ENCODE data around the gene SAPCD2. TPM values are rescaled to one million over a fixed set of nuclear protein-coding genes. Genes with fewer than 3 reads are reported as not detected.

SAPCD2 gene
- total and polyA plus RNA-seq, 10 donors = 0.76 to 6.5 (median 2.4) TPM

- no peak for TF ChIP-seq POLR2AphosphoS5 (IDR thresholded peaks at IDR 0.05)
- no peak for TF ChIP-seq POLR2A (IDR thresholded peaks at IDR 0.05)
- TF ChIP-seq, protein P1, sequence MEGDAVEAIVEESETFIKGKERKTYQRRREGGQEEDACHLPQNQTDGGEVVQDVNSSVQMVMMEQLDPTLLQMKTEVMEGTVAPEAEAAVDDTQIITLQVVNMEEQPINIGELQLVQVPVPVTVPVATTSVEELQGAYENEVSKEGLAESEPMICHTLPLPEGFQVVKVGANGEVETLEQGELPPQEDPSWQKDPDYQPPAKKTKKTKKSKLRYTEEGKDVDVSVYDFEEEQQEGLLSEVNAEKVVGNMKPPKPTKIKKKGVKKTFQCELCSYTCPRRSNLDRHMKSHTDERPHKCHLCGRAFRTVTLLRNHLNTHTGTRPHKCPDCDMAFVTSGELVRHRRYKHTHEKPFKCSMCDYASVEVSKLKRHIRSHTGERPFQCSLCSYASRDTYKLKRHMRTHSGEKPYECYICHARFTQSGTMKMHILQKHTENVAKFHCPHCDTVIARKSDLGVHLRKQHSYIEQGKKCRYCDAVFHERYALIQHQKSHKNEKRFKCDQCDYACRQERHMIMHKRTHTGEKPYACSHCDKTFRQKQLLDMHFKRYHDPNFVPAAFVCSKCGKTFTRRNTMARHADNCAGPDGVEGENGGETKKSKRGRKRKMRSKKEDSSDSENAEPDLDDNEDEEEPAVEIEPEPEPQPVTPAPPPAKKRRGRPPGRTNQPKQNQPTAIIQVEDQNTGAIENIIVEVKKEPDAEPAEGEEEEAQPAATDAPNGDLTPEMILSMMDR (IDR thresholded peaks at IDR 0.05 in 8 of 11, conservative IDR thresholded peaks at IDR 0.05 in 3 of 11) = no peak
- Histone ChIP-seq H3K36me3 (peaks cover 0 to 57% (median 44%) of the 10 kb centered on the region in 6 donors), H3K9me3 (no peaks in the 10 kb centered on the region), H3K27me3 (replicated peaks in 1 of 7) (peaks cover 0 to 8% (median 0%) of the 10 kb centered on the region in 7 donors), H3K4me3 (peak overlapping the region in 7 of 8 donors; percentile 55 to 94 (median 68)), H3K27ac (no peak overlapping the region), H3K4me1 (peaks cover 9 to 71% (median 27%) of the 10 kb centered on the region in 6 donors)
- intact Hi-C loops (cut with DNase I; ENCODE audit: low total_unique reads) = no loop called here
- 80 to 87% (median 85%) methylated on average over 24 to 51 of the region's 51 CpGs for WGBS, 5 donors
- no peak for DNase-seq
Observed at GRCh38 chr9:137078701-137079400, 8.5 kb upstream of the SAPCD2 start.

- WGBS, 5 donors = 0 to 31% (median 21%) methylated on average over 7 to 76 of the region's 76 CpGs
- Histone ChIP-seq H3K4me3 (peak overlapping the region; percentile 55 to 94 (median 68)), H3K4me1 (peaks cover 9 to 71% (median 26%) of the 10 kb centered on the region in 6 donors), H3K36me3 (peaks cover 0 to 48% (median 38%) of the 10 kb centered on the region in 6 donors), H3K27me3 (replicated peaks in 1 of 7) (peaks cover 0 to 8% (median 0%) of the 10 kb centered on the region in 7 donors), H3K27ac (peak overlapping the region in 7 of 8 donors; percentile 67 to 91 (median 77)), H3K9me3 (no peaks in the 10 kb centered on the region)
- DNase-seq = peak; percentile 92
- TF ChIP-seq, protein P1 (IDR thresholded peaks at IDR 0.05 in 8 of 11, conservative IDR thresholded peaks at IDR 0.05 in 3 of 11) = no peak
- TF ChIP-seq POLR2AphosphoS5 (IDR thresholded peaks at IDR 0.05) (peak; percentile 44 to 59 (median 54)), POLR2A (IDR thresholded peaks at IDR 0.05) (no peak)
- intact Hi-C loops (cut with DNase I; ENCODE audit: low total_unique reads) = no loop called here
Observed at GRCh38 chr9:137077758-137078693, 7.7 kb upstream of the SAPCD2 start.

GRCh38 chr9:137077010-137077747 lies 6.8 kb upstream of the SAPCD2 start, which contains the start of gene UAP1L1:
Gene UAP1L1 (plus strand): TSS chr9:137077517. CDS start chr9:137077533, 16 bp downstream.
- WGBS, 5 donors = 1 to 3% (median 3%) methylated on average over 25 to 87 of the region's 87 CpGs
- intact Hi-C loops (cut with DNase I; ENCODE audit: low total_unique reads) = no loop called here
- Histone ChIP-seq H3K36me3 (peaks cover 0 to 40% (median 31%) of the 10 kb centered on the region in 6 donors), H3K9me3 (no peaks in the 10 kb centered on the region), H3K27me3 (replicated peaks in 1 of 7) (peaks cover 0 to 8% (median 0%) of the 10 kb centered on the region in 7 donors), H3K4me1 (peaks cover 9 to 77% (median 26%) of the 10 kb centered on the region in 6 donors), H3K4me3 (peak within 1 kb of the TSS; percentile 55 to 94 (median 68)), H3K27ac (peak within 1 kb of the TSS; percentile 48 to 91 (median 76))
- TF ChIP-seq POLR2A (IDR thresholded peaks at IDR 0.05) (no peak), POLR2AphosphoS5 (IDR thresholded peaks at IDR 0.05) (peak; percentile 82 to 86 (median 82))
- TF ChIP-seq, protein P1 (IDR thresholded peaks at IDR 0.05 in 8 of 11, conservative IDR thresholded peaks at IDR 0.05 in 3 of 11) = no peak
- DNase-seq = peak; percentile 93

Data from spleen (tissue), 11 donors.